GM18502 (cell line): ENCODE results near the gene HEBP1.
"Not testable (repeated sequence)": the region's sequence is repeated elsewhere in the genome, so short reads cannot be mapped to it uniquely, and the experiment has no call there.

Source experiments
- ATAC-seq: cut with Tn5 transposase; IDR thresholded peaks from one replicate; pipeline ENCODE4 v1.9.1; 2021; ENCODE audit warnings: mild to moderate bottlenecking; ENCODE audit not compliant: unreplicated experiment, poor library complexity

The HEBP1 gene, protein sequence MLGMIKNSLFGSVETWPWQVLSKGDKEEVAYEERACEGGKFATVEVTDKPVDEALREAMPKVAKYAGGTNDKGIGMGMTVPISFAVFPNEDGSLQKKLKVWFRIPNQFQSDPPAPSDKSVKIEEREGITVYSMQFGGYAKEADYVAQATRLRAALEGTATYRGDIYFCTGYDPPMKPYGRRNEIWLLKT

DNA sequence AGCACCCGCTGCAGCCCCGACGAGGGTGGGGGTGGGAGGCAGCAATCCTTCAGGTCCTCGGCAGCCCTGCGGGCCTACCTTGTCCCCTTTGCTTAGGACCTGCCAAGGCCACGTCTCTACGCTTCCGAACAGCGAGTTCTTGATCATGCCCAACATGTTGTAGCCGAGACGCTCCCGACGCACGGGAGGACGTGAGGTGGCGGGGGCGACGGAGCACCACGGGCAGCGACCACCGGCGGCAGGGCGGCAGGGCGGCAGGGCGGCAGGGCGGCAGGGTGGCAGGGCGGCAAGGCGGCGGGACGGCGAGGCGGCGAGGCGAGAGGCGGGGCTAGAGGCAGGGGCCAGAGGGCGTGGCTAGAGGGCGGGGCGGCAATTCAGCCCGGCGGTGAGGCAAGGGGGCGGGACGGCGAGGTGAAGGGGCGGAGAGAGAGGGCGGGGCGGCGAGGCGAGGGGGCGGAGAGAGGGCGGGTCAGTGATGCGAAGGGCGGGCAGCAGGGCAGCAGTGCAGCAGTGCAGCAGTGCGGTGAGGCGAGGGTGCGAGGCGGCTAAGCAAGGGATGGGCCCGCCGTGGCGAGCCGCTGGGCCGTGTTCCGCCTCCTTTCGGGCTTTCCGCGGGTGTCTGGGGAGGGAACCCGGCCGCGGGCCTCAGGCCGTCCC lies at the start of gene HEBP1:
TSS of gene HEBP1 (minus strand) at position 307 of the 657 bp plus-strand sequence. CDS start at position 156, 151 bp downstream.
- ATAC-seq: peak; percentile 88

DNA sequence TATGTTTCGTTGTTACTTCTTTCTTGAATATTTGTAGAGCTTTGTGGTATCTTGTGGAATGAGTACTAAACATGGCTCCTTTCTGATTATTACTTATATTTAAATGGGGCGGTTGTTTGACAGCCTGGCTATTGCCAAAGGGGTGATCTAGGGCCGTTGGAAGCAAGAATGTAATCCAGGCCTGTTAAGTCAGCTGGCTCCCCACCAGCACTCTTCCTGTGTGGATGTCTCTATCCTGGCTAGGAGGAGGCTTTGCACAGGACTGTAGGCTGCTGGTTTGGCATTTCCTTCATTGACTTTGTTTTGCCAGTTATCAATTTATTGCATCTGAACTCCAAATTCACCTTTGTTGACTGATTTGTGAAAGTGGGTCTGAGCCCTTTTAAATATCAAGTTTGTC lies 49.8 kb upstream of the HEBP1 start:
- no peak for ATAC-seq

DNA sequence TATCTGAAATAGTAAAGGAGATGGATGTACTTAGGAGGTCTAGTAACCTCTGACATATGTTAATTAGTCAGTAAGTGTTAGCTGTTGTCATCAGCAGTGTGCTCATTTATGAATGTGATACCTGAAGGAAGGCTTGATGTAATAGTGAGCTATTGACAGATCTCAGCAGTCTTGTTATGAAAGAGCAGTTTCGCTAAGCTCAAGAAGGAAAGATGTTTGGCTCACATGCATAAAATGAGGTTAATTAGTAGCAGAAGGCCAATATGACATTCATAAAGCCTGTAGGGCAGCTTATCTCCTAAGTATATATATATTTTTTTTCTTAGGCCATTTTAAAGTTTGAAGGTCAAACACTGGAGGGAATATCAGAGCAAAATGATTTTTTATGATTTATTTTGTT lies 46.9 kb upstream of the HEBP1 start:
- ATAC-seq: no peak

DNA sequence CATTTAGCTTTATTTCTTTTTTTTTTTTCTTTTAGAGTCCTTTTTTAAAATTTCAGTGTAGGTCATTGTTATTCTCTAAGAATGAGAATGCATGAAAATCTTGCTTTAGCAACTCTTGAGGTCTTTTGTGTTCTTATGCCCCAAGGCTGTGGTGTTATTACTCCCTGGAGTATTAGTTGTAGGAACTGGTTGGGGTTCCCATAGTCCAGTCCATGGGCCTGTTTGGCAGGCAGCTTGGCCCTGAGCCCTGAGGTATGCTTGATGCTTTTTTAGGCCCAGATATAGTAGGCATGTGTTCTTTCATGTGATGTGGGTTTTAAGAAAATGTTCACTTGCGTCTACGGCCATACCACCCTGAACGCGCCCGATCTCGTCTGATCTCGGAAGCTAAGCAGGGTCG lies 45.8 kb upstream of the HEBP1 start:
- no peak for ATAC-seq

DNA sequence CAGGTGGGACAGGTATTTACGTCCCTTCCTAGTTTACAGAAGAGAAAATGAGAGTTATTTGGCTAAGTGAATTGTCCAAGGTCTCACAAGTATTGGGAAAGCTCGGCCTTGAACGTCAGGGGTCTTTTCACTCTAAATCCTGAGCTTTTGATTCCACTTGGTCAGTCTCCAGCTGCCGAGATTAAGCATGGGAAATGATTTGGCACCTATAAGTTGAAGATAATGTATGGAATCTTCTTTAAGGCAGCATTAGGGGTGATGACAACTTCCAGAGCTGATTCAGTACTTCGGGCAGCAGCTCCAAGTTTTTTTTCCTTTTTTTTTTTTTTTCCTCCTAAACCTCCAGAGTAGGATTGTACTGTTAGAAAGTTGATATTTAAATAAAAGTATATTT lies 44.8 kb upstream of the HEBP1 start:
- no peak for ATAC-seq

DNA sequence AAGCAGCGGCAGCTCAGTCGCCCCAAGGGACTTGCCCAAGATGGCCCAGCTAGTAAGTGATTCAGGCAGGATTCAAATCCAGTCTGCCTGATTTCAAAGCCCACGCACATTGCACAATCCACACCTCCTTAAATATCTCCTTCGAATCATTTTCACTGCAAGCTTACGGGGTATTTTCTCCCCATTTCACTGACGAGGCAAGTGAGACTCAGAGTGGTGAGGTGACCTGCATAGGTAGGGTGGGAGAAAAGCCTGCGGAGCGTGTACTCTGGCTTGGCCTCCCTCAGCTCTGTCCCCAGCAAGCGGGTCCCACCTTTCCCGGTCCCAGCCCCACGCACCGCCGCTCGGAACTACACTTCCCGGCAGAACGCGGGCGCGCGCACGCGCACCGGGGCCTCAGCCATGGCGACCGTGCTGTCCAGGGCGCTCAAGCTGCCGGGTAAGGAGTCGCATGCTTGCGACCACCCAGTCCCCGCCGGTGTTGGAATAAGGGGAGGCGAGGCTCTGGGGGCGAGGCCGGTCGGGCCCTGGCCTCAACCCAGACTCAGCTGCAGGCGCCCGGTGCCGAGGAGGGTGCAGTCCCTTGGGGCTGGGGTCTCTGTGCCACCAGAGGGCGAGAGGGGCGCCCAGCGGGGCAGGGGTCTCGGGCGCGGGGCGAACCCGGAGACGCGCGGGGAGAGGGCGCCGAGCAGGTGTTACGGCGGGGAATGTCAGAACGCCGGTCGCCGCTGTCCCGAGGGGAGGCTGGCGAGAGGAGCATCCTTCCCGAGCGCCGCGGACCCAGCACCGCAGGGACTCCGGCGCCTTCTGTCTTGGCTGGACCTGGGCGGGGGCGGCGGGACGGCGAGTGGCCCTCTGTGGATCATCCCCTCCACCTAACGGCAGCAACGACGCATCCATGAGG lies 44.2 kb upstream of the HEBP1 start, which contains the start of gene FAM234B:
TSS of gene FAM234B (plus strand) at position 380 of the 904 bp plus-strand sequence. CDS start at position 403, 23 bp downstream.
- peak; percentile 93 for ATAC-seq

DNA sequence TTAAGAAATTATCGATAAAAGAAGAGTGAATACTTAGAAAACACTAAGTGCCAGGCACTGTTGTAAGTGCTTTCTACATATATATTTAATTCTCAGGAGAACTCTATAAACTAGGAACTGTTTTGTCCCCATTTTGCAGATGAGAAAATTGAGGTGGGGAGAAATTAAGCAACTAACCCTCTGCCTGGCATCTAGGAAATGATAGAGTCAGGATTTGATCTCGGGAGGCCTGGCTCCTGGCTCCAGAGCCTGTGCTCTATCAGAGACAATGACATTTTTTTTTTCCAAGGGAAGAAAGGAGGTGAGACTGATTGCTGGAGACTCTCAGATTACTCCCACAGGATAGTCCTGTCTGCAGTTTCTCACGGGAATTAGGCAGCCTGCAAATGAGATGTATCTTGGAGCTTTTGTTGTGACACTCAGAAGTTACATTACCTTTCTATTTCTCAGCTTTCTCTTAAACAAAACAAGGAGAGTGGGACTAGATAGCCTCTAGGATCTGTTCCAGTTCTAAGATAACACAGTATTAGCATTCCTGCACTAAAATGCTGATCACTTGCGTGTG lies 42.7 kb upstream of the HEBP1 start:
- no peak for ATAC-seq

DNA sequence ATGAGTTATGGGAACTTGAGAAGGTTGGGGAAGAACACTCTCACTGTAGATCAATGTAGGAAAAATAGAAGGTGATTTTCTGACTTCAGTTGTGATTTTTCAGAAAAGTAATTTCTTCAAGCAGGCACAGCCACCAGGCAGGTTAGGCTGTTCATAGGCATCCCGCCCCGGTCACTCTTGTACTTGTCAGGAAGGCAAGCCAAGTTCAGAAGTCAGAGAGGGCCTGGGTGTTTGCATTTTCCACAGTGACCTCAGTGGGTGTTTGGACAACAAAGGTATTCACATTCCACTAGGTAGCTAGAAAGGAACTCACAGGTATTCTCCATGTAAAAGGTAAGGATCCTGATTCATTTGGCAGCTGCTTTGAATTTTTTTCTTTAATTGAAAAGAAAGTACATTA lies 41.2 kb upstream of the HEBP1 start:
- no peak for ATAC-seq

DNA sequence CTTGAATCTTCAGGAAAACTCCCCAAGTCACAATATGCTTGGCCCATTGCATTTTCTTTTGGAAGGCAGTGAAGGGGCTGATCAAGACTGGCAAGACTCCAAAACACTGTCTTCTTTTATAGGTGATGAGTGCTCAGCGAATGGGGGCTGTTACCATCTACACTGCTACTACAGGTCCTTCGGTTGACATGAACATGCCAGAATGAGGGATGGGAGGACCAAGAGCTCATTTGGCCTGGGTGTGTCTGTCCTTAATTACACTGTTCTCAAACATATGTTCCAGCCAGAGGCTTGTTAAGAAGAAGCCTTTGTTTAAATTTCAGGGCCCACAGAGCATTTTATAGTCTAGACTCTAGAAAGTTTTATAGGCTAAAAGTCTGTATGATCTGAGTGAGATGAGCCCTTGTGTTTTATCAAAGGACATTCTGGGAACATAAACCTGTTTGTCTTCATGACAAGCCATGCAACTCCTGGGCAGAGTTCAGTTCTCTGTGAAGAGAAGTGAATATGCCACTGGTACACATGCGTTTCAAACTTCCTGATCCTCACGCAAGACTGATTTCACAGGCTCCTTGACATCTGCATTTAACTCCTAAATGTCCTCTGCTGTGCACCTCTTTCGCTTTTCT lies 39.4 kb upstream of the HEBP1 start:
- no peak for ATAC-seq

DNA sequence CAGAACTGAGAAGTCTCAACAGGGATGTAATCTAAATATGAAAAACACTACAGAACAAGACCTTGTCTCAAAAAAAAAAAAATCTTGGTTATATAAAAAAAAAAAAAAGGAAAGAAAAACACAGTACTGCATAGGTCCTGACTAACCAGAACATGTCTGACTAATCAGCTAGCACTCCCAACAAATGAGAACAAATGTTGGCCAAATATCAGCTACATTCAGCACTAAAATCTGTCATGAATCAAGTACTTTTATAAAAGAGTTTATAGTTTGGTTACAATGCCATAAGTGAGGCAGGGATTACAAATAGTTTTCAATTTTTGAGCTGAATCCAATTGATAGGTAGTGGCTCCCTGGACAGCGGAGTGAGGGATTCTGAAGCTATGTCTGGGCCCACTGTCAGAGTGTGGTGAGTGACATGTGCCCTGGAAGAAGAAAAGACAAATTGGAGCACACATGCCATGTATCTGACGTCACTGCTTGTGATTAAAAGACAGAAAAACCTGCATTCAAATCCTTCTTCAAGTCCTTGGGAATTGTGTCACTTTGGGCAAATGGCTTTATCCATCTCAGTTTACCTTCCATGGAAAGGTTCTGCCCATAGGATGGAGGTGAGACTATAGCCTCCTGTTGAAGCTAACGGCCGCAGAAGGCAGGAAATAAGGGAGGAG lies 38.6 kb upstream of the HEBP1 start:
- no peak for ATAC-seq

DNA sequence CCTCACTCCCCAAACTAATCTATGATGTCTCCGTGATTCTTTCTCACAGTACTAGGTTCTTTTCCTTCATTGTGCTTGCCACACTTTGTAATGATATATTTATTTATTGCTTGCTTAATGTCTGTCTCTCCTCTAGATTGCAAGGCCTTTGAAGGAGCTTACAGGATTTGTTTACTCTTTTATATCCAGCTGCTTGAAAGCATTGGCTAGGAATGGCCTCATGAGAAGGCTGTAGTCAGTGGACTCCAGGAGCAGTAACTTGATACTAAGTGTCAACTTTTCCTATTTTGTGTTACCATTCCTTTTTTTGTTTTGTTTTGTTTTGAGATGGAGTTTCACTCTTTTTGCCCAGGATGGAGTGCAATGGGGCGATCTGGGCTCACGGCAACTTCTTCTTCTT lies 36.8 kb upstream of the HEBP1 start:
- ATAC-seq: no peak

DNA sequence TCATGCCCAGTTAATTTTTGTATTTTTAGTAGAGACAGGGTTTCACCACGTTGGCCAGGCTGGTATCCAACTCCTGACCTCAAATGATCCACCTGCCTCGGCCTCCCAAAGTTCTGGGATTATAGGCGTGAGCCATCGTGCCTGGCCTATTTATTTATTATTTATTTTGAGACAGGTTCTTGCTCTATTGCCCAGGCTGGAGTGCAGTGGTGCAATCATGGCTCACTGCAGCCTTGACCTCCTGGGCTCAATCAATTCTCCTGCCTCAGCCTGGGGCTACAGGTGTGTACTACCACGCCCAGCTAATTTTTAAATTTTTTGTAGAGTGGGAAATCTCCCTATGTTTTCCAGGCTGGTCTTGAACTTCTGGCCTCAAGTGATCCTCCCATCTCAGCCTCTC lies 35.3 kb upstream of the HEBP1 start:
- ATAC-seq: not testable (repeated sequence)

DNA sequence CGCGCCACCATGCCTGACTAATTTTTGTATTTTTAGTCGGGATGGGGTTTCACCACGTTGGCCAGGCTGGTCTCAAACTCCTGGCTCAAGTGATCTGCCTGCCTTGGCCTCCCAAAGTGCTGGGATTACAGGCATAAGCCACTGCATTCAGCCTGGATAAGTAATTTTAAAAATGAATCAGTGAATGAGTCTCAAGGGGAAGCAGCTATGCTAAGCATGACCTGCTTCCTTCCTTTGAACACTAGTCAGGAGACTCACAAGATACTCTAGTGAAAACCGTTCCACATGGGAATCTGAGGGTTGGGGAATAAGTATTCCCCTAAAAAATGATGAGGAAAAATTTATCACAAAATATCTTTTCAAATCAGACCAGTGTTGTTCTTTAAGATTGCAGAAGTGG lies 33.4 kb upstream of the HEBP1 start:
- no peak for ATAC-seq

DNA sequence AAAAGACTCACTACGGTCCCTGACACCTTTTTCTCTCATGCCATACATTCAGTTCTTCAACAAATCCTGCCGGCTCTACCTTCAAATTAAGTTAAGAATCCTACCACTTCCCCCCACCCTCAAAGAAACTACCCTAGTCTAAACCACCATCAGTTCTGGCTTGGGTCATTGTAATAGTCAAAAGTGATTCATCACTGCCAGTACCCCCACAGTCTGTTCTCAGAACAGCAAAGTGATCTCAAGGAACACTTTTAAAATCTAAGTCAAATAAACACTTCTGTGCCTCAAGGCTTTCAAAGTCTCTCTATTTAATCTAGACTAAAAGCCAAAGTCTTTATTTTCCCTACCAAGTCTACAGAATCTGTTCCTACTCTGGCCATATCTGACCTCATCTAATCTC lies 32.1 kb upstream of the HEBP1 start:
- no peak for ATAC-seq

DNA sequence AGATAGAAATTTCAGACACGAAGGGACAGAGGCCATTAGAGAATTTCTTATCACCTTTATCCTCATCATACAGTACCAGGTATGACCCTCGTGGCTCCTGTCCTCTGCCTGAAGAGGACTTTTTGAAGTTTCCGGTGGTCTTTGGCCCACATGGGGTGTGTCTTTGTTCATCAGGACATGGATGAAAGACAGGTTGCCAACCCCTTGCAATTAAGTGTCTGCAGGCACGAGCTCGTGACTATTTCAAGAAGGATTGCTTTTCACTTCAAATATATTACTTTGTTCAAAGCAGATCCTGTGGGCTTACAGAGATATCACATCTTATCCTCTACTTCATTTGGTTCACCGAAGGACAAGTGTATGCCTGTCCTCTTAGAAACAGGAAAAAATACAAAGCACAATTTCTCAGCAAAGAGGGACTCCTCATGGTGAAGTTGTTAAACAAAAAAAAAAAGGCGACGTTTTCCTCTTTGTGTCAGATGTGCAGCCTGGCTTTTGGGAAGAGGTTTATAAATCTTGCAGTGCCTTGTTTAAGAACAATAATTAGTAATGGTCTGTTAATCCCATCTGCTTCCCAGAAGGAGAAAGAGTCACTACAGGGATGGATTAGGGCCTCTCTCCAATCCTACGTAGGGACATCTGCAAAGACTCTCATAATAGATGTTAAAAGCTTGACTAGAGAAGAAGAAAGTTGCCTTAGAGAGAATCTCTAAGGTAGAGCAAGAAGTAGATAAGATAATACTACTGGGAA lies 30.7 kb upstream of the HEBP1 start:
- ATAC-seq: no peak

DNA sequence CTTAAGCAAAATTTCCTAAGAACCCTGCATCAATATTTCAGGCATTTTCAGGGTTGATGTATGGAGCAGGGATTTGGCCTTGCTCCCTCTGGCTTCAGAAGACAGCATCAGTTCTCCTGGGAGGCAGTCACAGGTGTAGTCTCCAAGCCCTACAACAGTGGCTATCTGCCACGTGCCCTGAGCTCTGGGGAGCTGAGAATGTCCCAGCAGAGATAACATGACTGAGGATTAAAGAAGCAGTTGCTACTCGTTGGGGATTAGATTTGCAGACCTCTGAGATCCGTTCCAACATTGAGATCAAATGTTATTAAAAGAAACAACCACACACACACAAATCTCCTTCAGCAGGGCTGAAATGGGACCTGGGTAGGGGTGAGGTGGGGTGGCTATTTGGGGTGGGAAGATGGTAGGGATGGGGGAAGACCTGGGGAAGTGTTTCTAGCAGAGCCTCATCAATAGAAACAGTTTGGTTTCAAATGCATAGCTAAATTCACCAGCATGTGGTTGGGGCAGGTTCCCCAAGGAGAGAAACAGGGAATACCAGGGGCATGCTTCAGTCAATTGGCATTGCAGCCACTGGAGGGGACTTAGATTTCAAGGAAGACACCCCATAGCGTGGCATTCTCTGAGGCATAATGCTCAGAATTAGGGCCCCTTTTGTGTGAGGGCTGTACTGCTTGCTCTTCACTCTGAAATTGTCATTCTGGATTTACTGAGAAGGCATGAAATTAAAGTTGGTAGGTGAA lies 28.9 kb upstream of the HEBP1 start:
- no peak for ATAC-seq

DNA sequence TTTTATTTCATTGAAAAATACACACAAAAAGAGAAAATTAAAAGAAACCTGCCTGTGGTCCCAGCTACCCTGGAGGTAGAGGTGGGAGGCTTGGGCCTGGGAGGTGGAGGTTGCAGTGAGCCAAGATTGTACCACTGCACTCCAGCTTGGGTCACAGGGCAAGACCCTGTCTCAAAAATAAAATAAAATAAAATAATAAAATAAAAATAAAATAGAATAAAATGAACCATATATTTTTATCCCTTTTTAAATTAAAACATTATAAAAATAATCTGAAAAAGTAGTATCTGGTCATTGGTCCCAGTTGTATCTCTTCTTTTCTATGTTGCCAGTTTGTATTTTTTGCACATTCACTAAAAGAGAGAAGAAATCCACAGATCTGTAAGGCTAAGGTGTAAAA lies 27.4 kb upstream of the HEBP1 start:
- no peak for ATAC-seq

DNA sequence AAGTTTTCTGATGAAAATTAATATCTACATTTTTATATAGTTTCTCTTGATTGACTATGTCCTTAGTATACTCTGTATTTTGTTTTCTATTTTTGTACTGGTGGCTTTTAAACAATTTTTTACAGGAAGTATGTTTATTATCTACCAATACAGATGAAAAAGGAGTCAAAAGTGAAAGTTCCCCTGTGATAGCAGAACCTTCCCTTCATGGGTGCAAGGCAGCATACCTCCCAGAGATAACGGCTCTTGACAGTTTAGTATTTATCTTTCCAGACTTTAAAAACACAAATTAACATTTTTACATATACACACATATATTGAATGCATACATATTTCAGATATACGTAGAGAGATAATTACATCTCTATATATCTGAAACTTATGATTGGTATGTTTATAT lies 27.0 kb upstream of the HEBP1 start:
- ATAC-seq: no peak

DNA sequence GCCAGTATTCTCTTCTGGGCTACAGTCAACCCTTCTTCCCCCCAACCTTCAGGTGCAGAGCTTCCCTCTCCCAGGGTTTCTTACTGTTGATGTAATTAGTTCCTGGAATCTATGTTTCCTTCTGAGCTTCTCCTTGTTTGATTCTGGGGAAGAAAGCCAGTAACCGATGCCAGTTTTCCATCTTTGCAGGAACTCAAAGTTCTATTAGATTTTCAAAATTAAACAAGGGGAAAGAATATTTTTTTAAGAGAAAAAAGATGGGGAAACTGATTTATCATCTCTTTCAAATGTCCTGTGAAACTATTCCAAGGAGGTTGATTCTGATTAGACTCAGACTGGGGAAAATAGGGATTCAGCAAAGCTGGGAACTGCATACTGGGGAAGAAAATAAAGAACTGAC lies 26.2 kb upstream of the HEBP1 start:
- no peak for ATAC-seq
